NCI-H146 treated with DMSO at 0.1 percent for 48 hours (cell line): Measurements from ENCODE around the gene EIF2S1.

Source experiments
- DNase-seq: peaks from one replicate; lab custom pipeline; 2025; ENCODE audit not compliant: unreplicated experiment; lab: John Stamatoyannopoulos, UW

The EIF2S1 gene

GRCh38 chr14:67432050-67432564, 72.0 kb downstream of the EIF2S1 start:
- no peak for DNase-seq

- no peak for DNase-seq
Measured at GRCh38 chr14:67435603-67436002, 75.5 kb downstream of the EIF2S1 start.
